WTC11 (cell line): ENCODE results near the gene GPHA2.

Experiments
- GABPB1 ChIP-seq: sonication (generic); formaldehyde crosslinking; IDR thresholded peaks from 2 replicates; pipeline ENCODE4 v1.8.1; 2023; ENCODE audit warnings: mild to moderate bottlenecking, missing genetic modification reagents
- ZNF416 ChIP-seq: fragments of 250-450 bp; sonication (Bioruptor Pico); IDR thresholded peaks from 2 replicates; pipeline ENCODE4 v1.9.0; 2021; ENCODE audit warnings: mild to moderate bottlenecking, inconsistent platforms

DNA sequence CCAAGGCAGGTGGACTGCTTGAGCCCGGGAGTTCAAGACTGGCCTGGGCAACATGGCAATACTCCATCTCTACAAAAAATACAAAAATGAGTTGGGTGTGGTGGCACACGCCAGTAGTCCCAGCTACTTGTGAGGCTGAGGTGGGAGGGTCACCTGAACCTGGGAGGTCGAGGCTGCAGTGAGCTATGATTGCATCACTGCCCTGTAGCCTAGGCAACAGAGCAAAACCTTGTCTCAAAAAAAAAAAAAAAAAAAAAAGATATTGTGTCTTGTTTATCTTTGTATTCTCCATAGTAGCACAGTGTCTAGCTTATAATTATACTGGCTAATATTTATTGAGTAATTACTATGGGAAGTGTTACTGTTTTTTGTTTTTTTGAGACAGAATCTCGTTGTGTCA lies 15.8 kb upstream of the GPHA2 start:
- no peak for TF ChIP-seq GABPB1 (CRISPR knock-in tag)
- no peak for TF ChIP-seq ZNF416 (CRISPR knock-in tag)
